Endothelial cell of umbilical vein (primary cell): Measurements from ENCODE around the gene TMEM52B.
"Not testable (repeated sequence)": the region's sequence is repeated elsewhere in the genome, so short reads cannot be mapped to it uniquely, and the experiment has no call there.

Experiments
- EZH2 ChIP-seq: IDR thresholded peaks from 2 replicates; pipeline ENCODE4 v1.6.1; 2012; ENCODE audit warnings: borderline replicate concordance, low read depth, mild to moderate bottlenecking, moderate library complexity, low read length, inconsistent platforms; ENCODE audit not compliant: severe bottlenecking
- TF ChIP-seq, protein P1 (sequence below), 2 donors: IDR thresholded peaks; 1 replicate in 1 of 2; 2 replicates in 1 of 2; pipeline ENCODE4 v1.5.1; 2011; ENCODE audit warnings: low read length in 2 of 2, mild to moderate bottlenecking in 2 of 2, moderate library complexity in 2 of 2, control low read depth in 1 of 2, inconsistent platforms in 1 of 2, low read depth in 1 of 2; ENCODE audit not compliant: insufficient read depth in 1 of 2; ENCODE audit errors: extremely low read depth in 1 of 2

DNA sequence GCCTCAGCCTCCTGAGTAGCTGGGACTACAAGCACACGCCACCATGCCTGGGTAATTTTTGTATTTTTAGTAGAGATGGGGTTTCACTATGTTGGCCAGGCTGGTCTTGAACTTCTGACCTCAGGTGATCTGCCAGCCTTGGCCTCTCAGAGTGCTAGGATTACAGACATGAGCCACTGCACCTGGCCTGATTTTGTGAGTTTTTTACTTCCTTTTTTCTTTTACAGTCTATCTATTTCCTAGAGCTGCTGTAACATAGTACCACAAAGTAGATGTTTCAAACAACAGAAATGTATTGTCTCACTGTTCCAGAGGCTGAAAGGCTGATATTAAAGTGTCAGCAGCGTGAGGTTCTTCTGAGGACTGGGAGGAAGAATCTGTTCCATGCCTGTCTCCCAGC lies 25.7 kb downstream of the TMEM52B start:
- not testable (repeated sequence) for TF ChIP-seq EZH2
- TF ChIP-seq, protein P1, sequence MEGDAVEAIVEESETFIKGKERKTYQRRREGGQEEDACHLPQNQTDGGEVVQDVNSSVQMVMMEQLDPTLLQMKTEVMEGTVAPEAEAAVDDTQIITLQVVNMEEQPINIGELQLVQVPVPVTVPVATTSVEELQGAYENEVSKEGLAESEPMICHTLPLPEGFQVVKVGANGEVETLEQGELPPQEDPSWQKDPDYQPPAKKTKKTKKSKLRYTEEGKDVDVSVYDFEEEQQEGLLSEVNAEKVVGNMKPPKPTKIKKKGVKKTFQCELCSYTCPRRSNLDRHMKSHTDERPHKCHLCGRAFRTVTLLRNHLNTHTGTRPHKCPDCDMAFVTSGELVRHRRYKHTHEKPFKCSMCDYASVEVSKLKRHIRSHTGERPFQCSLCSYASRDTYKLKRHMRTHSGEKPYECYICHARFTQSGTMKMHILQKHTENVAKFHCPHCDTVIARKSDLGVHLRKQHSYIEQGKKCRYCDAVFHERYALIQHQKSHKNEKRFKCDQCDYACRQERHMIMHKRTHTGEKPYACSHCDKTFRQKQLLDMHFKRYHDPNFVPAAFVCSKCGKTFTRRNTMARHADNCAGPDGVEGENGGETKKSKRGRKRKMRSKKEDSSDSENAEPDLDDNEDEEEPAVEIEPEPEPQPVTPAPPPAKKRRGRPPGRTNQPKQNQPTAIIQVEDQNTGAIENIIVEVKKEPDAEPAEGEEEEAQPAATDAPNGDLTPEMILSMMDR (IDR thresholded peaks at IDR 0.05; ENCODE audit: extremely low read depth in 1 of 2, insufficient read depth in 1 of 2, low read depth in 1 of 2, low read length in 2 of 2): not testable (repeated sequence)
